Ectodermal cell (in vitro differentiated cells): Measurements from ENCODE around the gene COP1. TPM values are rescaled to one million over a fixed set of nuclear protein-coding genes. Genes with fewer than 3 reads are reported as not detected.
"Not testable (repeated sequence)": the region's sequence is repeated elsewhere in the genome, so short reads cannot be mapped to it uniquely, and the experiment has no call there.

Experiments used
- H3K27ac ChIP-seq: 2 replicates; pipeline ENCODE4 v1.7.0; 2013; ENCODE audit warnings: mild to moderate bottlenecking, low read depth, low read length; ENCODE audit not compliant: insufficient read depth, poor library complexity, severe bottlenecking
- H3K27me3 ChIP-seq: 2 replicates; pipeline ENCODE4 v1.7.0; 2013; ENCODE audit warnings: mild to moderate bottlenecking, low read length; ENCODE audit not compliant: insufficient read depth, control insufficient read depth, poor library complexity, severe bottlenecking
- H3K36me3 ChIP-seq: one replicate; pipeline ENCODE4 v1.7.0; 2013; ENCODE audit warnings: low read length; ENCODE audit not compliant: control insufficient read depth, insufficient read depth
- H3K4me1 ChIP-seq: one replicate; pipeline ENCODE4 v1.7.0; 2013; ENCODE audit warnings: low read length; ENCODE audit not compliant: control insufficient read depth, insufficient read depth
- H3K4me3 ChIP-seq: 2 replicates; pipeline ENCODE4 v1.7.0; 2013; ENCODE audit warnings: low read depth, low read length, control low read depth; ENCODE audit not compliant: insufficient read depth
- H3K9me3 ChIP-seq: 2 replicates; pipeline ENCODE4 v1.7.0; 2013; ENCODE audit warnings: mild to moderate bottlenecking, low read length, moderate library complexity; ENCODE audit not compliant: control insufficient read depth
- WGBS, 2 experiments: methylation state at CpG; one replicate each; pipeline ENCODE4 v1.1.7; 2013; ENCODE audit warnings: missing lambda C conversion rate in 2 of 2; 5-methylcytosine and 5-hydroxymethylcytosine counted together
- polyA plus RNA-seq, 4 experiments: library from polyadenylated mRNA; stranded (reverse); fragments of 50-300 nt; gene quantifications; one replicate each; pipeline ENCODE4 v1.2.3, GENCODE V29; 2013

The COP1 gene
- polyA plus RNA-seq (2013, experiment 1 of 4), result 61.0 TPM
- 68.4 TPM for polyA plus RNA-seq (2013, experiment 2 of 4)
- polyA plus RNA-seq (2013, experiment 3 of 4), result 53.2 TPM
- 56.2 TPM for polyA plus RNA-seq (2013, experiment 4 of 4)

- Histone ChIP-seq H3K9me3 (no peaks in the 10 kb centered on the region), H3K36me3 (no peaks in the 10 kb centered on the region), H3K27me3 (no peaks in the 10 kb centered on the region), H3K4me3 (peak within 1 kb of the TSS; percentile 93), H3K27ac (peak within 1 kb of the TSS; percentile 91), H3K4me1 (peaks cover 14% of the 10 kb centered on the region)
- 0 to 1% methylated on average over 91 to 92 of the region's 92 CpGs for WGBS, 2 experiments
Measured at GRCh38 chr1:176206961-176207902, at the start of gene COP1. TSS of gene COP1 (minus strand) at chr1:176207286. CDS start at chr1:176206978, 308 bp downstream.

- 94 to 96% methylated on average over 4 of the region's 4 CpGs for WGBS, 2 experiments
- H3K4me3 ChIP-seq, result no peak overlapping the region
- no peaks in the 10 kb centered on the region for H3K9me3 ChIP-seq
- H3K36me3 ChIP-seq, result no peaks in the 10 kb centered on the region
- H3K27me3 ChIP-seq, result no peaks in the 10 kb centered on the region
- no peaks in the 10 kb centered on the region for H3K4me1 ChIP-seq
- no peak overlapping the region for H3K27ac ChIP-seq
Measured at GRCh38 chr1:176252191-176252590, 45.1 kb upstream of the COP1 start.

- Histone ChIP-seq H3K36me3 (no peaks in the 10 kb centered on the region), H3K4me1 (no peaks in the 10 kb centered on the region), H3K27me3 (no peaks in the 10 kb centered on the region), H3K27ac (no peak overlapping the region), H3K9me3 (no peaks in the 10 kb centered on the region), H3K4me3 (no peak overlapping the region)
- 80 to 86% methylated on average over 1 to 2 of the region's 2 CpGs for WGBS, 2 experiments
Measured at GRCh38 chr1:176244851-176245250, 37.8 kb upstream of the COP1 start.

- Histone ChIP-seq H3K4me1 (no peaks in the 10 kb centered on the region), H3K36me3 (no peaks in the 10 kb centered on the region), H3K4me3 (no peak overlapping the region), H3K27me3 (no peaks in the 10 kb centered on the region), H3K27ac (no peak overlapping the region), H3K9me3 (no peaks in the 10 kb centered on the region)
- 89 to 97% methylated on average over 1 to 2 of the region's 2 CpGs for WGBS, 2 experiments
Measured at GRCh38 chr1:176243746-176244145, 36.7 kb upstream of the COP1 start.

- WGBS, 2 experiments, result 54 to 63% methylated on average over 1 of the region's 2 CpGs
Measured at GRCh38 chr1:176241385-176242015, 34.4 kb upstream of the COP1 start.

GRCh38 chr1:176233657-176234056 is 26.6 kb upstream of the COP1 start:
- WGBS, 2 experiments, result 89 to 91% methylated on average over 3 of the region's 3 CpGs

More at GRCh38 chr1:176241385-176242015, 34.4 kb upstream of the COP1 start:
- Histone ChIP-seq H3K27ac (no peak overlapping the region), H3K9me3 (no peaks in the 10 kb centered on the region), H3K4me3 (no peak overlapping the region), H3K27me3 (no peaks in the 10 kb centered on the region), H3K36me3 (no peaks in the 10 kb centered on the region), H3K4me1 (no peaks in the 10 kb centered on the region)

GRCh38 chr1:176227579-176227978 is 20.5 kb upstream of the COP1 start:
- Histone ChIP-seq H3K9me3 (no peaks in the 10 kb centered on the region), H3K36me3 (no peaks in the 10 kb centered on the region), H3K4me1 (no peaks in the 10 kb centered on the region), H3K27ac (no peak overlapping the region), H3K27me3 (no peaks in the 10 kb centered on the region), H3K4me3 (no peak overlapping the region)
- 90% methylated on average over 1 to 3 of the region's 3 CpGs for WGBS, 2 experiments

More at GRCh38 chr1:176233657-176234056, 26.6 kb upstream of the COP1 start:
- H3K27me3 ChIP-seq, H3K4me3 ChIP-seq, H3K9me3 ChIP-seq, H3K4me1 ChIP-seq, H3K27ac ChIP-seq, H3K36me3 ChIP-seq: not testable (repeated sequence)

GRCh38 chr1:176225911-176226310 is 18.8 kb upstream of the COP1 start:
- Histone ChIP-seq H3K4me3 (no peak overlapping the region), H3K9me3 (no peaks in the 10 kb centered on the region), H3K4me1 (no peaks in the 10 kb centered on the region), H3K36me3 (no peaks in the 10 kb centered on the region), H3K27me3 (no peaks in the 10 kb centered on the region), H3K27ac (no peak overlapping the region)
- 93 to 96% methylated on average over 2 of the region's 2 CpGs for WGBS, 2 experiments

- H3K4me1 ChIP-seq, result no peaks in the 10 kb centered on the region
- H3K9me3 ChIP-seq, result no peaks in the 10 kb centered on the region
- no peak overlapping the region for H3K4me3 ChIP-seq
- H3K36me3 ChIP-seq, result no peaks in the 10 kb centered on the region
- WGBS, 2 experiments, result 85 to 93% methylated on average over 1 of the region's 1 CpG
- no peak overlapping the region for H3K27ac ChIP-seq
- H3K27me3 ChIP-seq, result no peaks in the 10 kb centered on the region
Measured at GRCh38 chr1:176225479-176225875, 18.4 kb upstream of the COP1 start.

GRCh38 chr1:176222196-176222595 is 15.1 kb upstream of the COP1 start:
- Histone ChIP-seq H3K27me3 (no peaks in the 10 kb centered on the region), H3K27ac (no peak overlapping the region), H3K36me3 (no peaks in the 10 kb centered on the region), H3K4me3 (no peak overlapping the region), H3K4me1 (no peaks in the 10 kb centered on the region), H3K9me3 (no peaks in the 10 kb centered on the region)
- WGBS, 2 experiments, result 92 to 94% methylated on average over 1 of the region's 1 CpG
